GM20000 (cell line): ENCODE data around the gene IGSF5.

Experiments used
- DNase-seq: peaks from one replicate; pipeline ENCODE4 v3.0.0; 2012; ENCODE audit warnings: low spot score
- TF ChIP-seq, protein P1 (sequence below): IDR thresholded peaks from 2 replicates; pipeline ENCODE4 v1.5.1; 2012; ENCODE audit warnings: mild to moderate bottlenecking, control low read depth; ENCODE audit errors: extremely low read depth, missing control alignments

The IGSF5 gene

DNA sequence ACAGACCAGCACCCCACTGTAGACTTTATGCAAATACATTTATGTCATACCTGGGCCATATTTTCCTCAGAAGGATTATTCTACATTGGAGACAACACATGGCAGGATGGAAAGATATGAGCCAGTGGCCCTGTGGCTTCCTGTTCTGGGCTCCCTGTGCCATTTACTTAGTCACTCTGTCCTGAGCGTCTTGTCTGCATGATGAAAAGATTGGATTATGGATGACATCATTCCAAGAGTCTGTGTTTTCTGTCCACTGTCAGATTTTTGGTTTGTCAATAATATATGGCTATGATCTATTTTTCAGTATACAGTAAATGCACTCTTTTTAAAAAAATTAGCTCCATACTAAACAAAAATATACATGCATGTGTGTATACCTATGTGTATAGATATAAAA is 30.8 kb downstream of the IGSF5 start:
- TF ChIP-seq, protein P1, sequence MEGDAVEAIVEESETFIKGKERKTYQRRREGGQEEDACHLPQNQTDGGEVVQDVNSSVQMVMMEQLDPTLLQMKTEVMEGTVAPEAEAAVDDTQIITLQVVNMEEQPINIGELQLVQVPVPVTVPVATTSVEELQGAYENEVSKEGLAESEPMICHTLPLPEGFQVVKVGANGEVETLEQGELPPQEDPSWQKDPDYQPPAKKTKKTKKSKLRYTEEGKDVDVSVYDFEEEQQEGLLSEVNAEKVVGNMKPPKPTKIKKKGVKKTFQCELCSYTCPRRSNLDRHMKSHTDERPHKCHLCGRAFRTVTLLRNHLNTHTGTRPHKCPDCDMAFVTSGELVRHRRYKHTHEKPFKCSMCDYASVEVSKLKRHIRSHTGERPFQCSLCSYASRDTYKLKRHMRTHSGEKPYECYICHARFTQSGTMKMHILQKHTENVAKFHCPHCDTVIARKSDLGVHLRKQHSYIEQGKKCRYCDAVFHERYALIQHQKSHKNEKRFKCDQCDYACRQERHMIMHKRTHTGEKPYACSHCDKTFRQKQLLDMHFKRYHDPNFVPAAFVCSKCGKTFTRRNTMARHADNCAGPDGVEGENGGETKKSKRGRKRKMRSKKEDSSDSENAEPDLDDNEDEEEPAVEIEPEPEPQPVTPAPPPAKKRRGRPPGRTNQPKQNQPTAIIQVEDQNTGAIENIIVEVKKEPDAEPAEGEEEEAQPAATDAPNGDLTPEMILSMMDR, result no peak
- DNase-seq, result no peak

DNA sequence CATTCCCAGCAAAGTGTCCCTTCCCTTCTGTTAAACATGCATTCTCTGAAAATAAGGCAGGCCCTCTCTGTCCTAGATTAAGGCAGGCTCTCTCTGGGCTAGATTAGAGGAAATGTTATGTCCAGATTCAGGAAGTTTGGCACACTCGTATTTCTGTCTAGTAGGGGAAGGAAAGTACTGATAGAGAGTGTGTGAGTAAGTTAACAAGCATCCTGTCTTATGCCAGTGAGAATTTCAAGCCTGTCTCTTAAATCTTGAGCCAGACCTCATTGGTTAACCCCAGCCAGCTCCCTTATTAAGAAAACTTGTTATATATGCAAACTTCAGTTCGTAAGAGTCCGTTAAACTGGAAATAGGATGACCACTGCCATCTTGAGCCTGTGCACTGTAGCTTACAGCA is 31.6 kb downstream of the IGSF5 start:
- no peak for DNase-seq
- TF ChIP-seq, protein P1, result no peak

DNA sequence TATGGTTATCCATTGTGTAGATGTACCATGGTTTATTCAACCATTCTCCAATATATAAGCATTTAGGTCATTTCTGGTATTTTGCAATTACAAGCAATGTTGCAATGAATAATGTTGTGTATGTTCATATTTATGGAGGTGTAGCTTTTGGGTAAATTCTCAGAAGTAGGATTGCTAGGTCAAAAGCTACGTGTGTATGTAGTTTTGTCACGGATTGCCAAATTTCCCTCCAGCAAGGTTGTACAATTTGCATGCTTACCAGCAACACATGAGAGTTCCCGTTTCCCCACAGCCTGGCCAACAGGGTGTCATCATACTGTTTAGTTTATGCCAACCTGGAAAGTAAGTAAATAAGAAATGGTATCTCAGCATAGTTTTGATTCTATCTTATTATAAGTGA is 36.3 kb downstream of the IGSF5 start:
- no peak for DNase-seq
- TF ChIP-seq, protein P1, result no peak

DNA sequence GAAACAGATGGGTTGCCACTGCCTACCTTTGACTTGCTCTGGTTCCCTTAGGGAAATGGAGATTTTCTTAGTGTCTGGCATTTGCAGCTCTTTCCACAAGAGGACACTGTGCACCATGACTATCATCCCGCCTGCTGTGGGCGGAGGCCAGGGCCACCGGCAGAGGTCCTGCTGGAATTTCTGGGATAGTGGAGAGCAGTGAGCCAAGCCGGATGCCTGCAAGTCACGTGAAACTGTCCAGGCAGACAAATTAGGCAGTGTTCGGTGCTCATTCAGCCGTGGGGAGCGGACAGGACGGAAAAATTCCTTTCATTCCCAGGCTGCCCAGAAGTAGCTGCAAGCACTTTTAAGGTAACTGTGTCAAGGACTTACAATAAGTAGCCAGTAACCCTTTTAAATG is 43.4 kb downstream of the IGSF5 start:
- TF ChIP-seq, protein P1, result no peak

DNA sequence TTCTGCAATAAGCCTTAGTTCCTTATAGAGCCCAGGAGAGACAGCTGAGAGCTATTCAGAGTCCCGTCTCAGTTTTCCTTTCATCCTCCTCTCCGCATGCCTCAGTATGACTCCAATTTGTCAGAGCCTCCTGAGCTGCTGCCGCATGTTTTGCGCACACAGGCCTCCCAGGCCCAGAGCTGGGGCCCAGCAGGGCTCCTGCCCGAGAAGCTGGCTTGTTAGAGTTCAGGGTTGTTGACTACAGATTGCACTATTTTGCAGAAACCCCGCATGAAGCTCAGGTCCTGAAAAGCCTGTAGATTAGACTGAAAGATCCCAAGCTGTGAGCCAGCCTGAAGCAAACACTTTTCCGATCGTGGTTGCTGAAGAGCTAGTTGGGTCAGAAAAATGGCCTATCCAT is 51.5 kb downstream of the IGSF5 start:
- no peak for DNase-seq
- TF ChIP-seq, protein P1, result no peak

More for the DNA sequence above, 43.4 kb downstream of the IGSF5 start:
- DNase-seq, result no peak

DNA sequence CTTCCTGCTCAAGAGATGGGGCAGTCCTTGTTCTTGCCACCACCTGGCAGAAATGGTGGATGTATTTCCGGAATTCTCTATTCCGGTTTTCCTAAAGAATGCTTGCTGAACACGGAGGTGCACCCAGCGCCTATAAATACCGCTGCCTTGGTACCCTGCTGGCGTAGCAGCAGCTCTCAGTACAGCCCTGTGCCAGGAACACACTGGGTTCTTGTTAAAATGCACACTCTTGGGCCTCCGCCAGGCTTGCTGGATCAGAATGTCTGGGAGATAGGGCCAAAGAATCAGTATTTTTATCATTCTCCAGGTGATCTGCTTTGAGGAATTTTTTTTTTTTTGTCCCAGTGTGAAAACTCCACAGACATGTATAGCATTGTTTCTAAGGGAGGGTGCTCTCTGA is 54.2 kb downstream of the IGSF5 start:
- TF ChIP-seq, protein P1, result no peak
- DNase-seq, result no peak

DNA sequence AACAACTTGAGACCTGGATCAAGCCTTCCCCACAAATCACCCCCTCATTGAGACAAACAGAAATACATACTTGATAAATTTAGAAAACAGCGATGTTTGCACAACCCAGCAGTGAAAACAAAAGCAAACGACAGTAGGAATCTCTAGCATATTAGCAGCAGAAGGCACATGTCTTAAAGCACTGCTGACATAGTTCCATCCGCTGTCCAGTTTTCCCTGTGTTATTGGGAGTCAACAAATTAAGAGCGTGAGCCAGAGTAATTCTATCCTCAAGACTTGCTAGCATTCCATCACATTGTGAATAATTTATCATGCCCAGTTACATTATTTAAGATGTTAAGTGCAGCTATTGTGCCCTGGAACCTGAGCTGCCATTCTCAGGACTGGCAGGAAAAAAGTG is 55.3 kb downstream of the IGSF5 start:
- no peak for DNase-seq
- TF ChIP-seq, protein P1, result no peak
